ENCODE results near the gene FDX2.

Gene FDX2

GRCh38 chr19:10317045-10317856 lies 1.4 kb upstream of the FDX2 start:
- H3K23ac ChIP-seq (ENCODE audit: low read length in 2 of 2): no peak overlapping the region
- H2BK12ac ChIP-seq (ENCODE audit: low read length in 2 of 2): no peak overlapping the region
- H3K4me3 ChIP-seq (ENCODE audit: insufficient read depth in 1 of 2, low read depth in 1 of 2, low read length in 2 of 2): no peak overlapping the region
- peaks cover 12% of the 10 kb centered on the region for H3K4me1 ChIP-seq (ENCODE audit: control insufficient read depth, insufficient read depth, low read depth, low read length)
- H3K4me2 ChIP-seq (ENCODE audit: low read length, poor library complexity, severe bottlenecking): no peak overlapping the region
- no peak overlapping the region for H2BK120ac ChIP-seq (ENCODE audit: low read depth, low read length)
- no peak overlapping the region for H2AK5ac ChIP-seq (ENCODE audit: low read length, severe bottlenecking)
- H3K79me1 ChIP-seq (replicated peaks; ENCODE audit: low read length, poor library complexity, severe bottlenecking): peaks cover 37% of the 10 kb centered on the region
- H2AFZ ChIP-seq (ENCODE audit: low read depth, low read length): no peak overlapping the region
- no peaks in the 10 kb centered on the region for H3K27me3 ChIP-seq (ENCODE audit: control insufficient read depth in 1 of 2, insufficient read depth in 1 of 2, low read length in 2 of 2)
- no peak for DNase-seq
- H3K9me3 ChIP-seq (ENCODE audit: control insufficient read depth, low read length): no peaks in the 10 kb centered on the region
- H3K27ac ChIP-seq (ENCODE audit: low read length, poor library complexity, severe bottlenecking): no peak overlapping the region
- H4K8ac ChIP-seq (ENCODE audit: low read length): no peak overlapping the region
- WGBS: 94% methylated on average over 28 of the region's 29 CpGs
- no peak overlapping the region for H2BK5ac ChIP-seq (ENCODE audit: low read depth, low read length, poor library complexity, severe bottlenecking)
- H2BK15ac ChIP-seq (ENCODE audit: low read depth, poor library complexity, severe bottlenecking): no peak overlapping the region
- H3K14ac ChIP-seq (ENCODE audit: low read length in 2 of 2): no peak overlapping the region
- no peak overlapping the region for H3K9ac ChIP-seq (ENCODE audit: low read length)
- no peak overlapping the region for H3K4ac ChIP-seq (ENCODE audit: low read depth in 1 of 2, low read length in 2 of 2)
- no peak overlapping the region for H4K91ac ChIP-seq (ENCODE audit: low read length)
- no peak overlapping the region for H3K18ac ChIP-seq (ENCODE audit: low read depth in 1 of 2, low read length in 2 of 2)
- H3K36me3 ChIP-seq (ENCODE audit: control insufficient read depth in 1 of 2, insufficient read depth in 2 of 2, low read depth in 1 of 2, low read length in 2 of 2): peaks cover 49 to 62% of the 10 kb centered on the region in 2 experiments

GRCh38 chr19:10316229-10317044 lies 622 bp upstream of the FDX2 start:
- Histone ChIP-seq H3K23ac (ENCODE audit: low read length in 2 of 2) (no peak overlapping the region), H3K27me3 (ENCODE audit: control insufficient read depth in 1 of 2, insufficient read depth in 1 of 2, low read length in 2 of 2) (no peaks in the 10 kb centered on the region), H3K27ac (ENCODE audit: low read length, poor library complexity, severe bottlenecking) (no peak overlapping the region), H3K4me2 (ENCODE audit: low read length, poor library complexity, severe bottlenecking) (peak overlapping the region; percentile 21), H3K36me3 (ENCODE audit: control insufficient read depth in 1 of 2, insufficient read depth in 2 of 2, low read depth in 1 of 2, low read length in 2 of 2) (peaks cover 41 to 54% of the 10 kb centered on the region in 2 experiments), H4K8ac (ENCODE audit: low read length) (peak overlapping the region; percentile 61), H2BK12ac (ENCODE audit: low read length in 2 of 2) (no peak overlapping the region), H3K18ac (ENCODE audit: low read depth in 1 of 2, low read length in 2 of 2) (no peak overlapping the region), H4K91ac (ENCODE audit: low read length) (no peak overlapping the region), H2BK15ac (ENCODE audit: low read depth, poor library complexity, severe bottlenecking) (no peak overlapping the region), H3K4ac (ENCODE audit: low read depth in 1 of 2, low read length in 2 of 2) (no peak overlapping the region), H2AFZ (ENCODE audit: low read depth, low read length) (no peak overlapping the region), H3K4me1 (ENCODE audit: control insufficient read depth, insufficient read depth, low read depth, low read length) (peaks cover 12% of the 10 kb centered on the region), H2BK5ac (ENCODE audit: low read depth, low read length, poor library complexity, severe bottlenecking) (no peak overlapping the region), H2BK120ac (ENCODE audit: low read depth, low read length) (no peak overlapping the region), H3K79me1 (replicated peaks; ENCODE audit: low read length, poor library complexity, severe bottlenecking) (peaks cover 33% of the 10 kb centered on the region), H3K4me3 (ENCODE audit: insufficient read depth in 1 of 2, low read depth in 1 of 2, low read length in 2 of 2) (peak overlapping the region in 1 of 2 experiments; percentile 89), H2AK5ac (ENCODE audit: low read length, severe bottlenecking) (no peak overlapping the region), H3K9me3 (ENCODE audit: control insufficient read depth, low read length) (no peaks in the 10 kb centered on the region), H3K9ac (ENCODE audit: low read length) (peak overlapping the region; percentile 91), H3K14ac (ENCODE audit: low read length in 2 of 2) (no peak overlapping the region)
- WGBS: 82% methylated on average over 19 of the region's 19 CpGs
- DNase-seq: no peak

- H3K9ac ChIP-seq (ENCODE audit: low read length): no peak within 1 kb of the TSS
- H3K23ac ChIP-seq (ENCODE audit: low read length in 2 of 2): no peak within 1 kb of the TSS
- no peak within 1 kb of the TSS for H3K27ac ChIP-seq (ENCODE audit: low read length, poor library complexity, severe bottlenecking)
- no peaks in the 10 kb centered on the region for H3K27me3 ChIP-seq (ENCODE audit: control insufficient read depth in 1 of 2, insufficient read depth in 1 of 2, low read length in 2 of 2)
- H3K14ac ChIP-seq (ENCODE audit: low read length in 2 of 2): no peak within 1 kb of the TSS
- H2BK5ac ChIP-seq (ENCODE audit: low read depth, low read length, poor library complexity, severe bottlenecking): no peak within 1 kb of the TSS
- no peak within 1 kb of the TSS for H4K91ac ChIP-seq (ENCODE audit: low read length)
- no peak for DNase-seq
- H2BK15ac ChIP-seq (ENCODE audit: low read depth, poor library complexity, severe bottlenecking): no peak within 1 kb of the TSS
- H4K8ac ChIP-seq (ENCODE audit: low read length): no peak within 1 kb of the TSS
- H3K4ac ChIP-seq (ENCODE audit: low read depth in 1 of 2, low read length in 2 of 2): no peak within 1 kb of the TSS
- peaks cover 4% of the 10 kb centered on the region for H3K4me1 ChIP-seq (ENCODE audit: control insufficient read depth, insufficient read depth, low read depth, low read length)
- no peak within 1 kb of the TSS for H2BK120ac ChIP-seq (ENCODE audit: low read depth, low read length)
- peaks cover 16 to 38% of the 10 kb centered on the region in 2 experiments for H3K36me3 ChIP-seq (ENCODE audit: control insufficient read depth in 1 of 2, insufficient read depth in 2 of 2, low read depth in 1 of 2, low read length in 2 of 2)
- no peak within 1 kb of the TSS for H3K18ac ChIP-seq (ENCODE audit: low read depth in 1 of 2, low read length in 2 of 2)
- no peak within 1 kb of the TSS for H2BK12ac ChIP-seq (ENCODE audit: low read length in 2 of 2)
- no peak within 1 kb of the TSS for H2AFZ ChIP-seq (ENCODE audit: low read depth, low read length)
- H3K4me2 ChIP-seq (ENCODE audit: low read length, poor library complexity, severe bottlenecking): no peak within 1 kb of the TSS
- 96% methylated on average over 23 of the region's 24 CpGs for WGBS
- no peaks in the 10 kb centered on the region for H3K9me3 ChIP-seq (ENCODE audit: control insufficient read depth, low read length)
- no peak within 1 kb of the TSS for H3K4me3 ChIP-seq (ENCODE audit: insufficient read depth in 1 of 2, low read depth in 1 of 2, low read length in 2 of 2)
- peaks cover 9% of the 10 kb centered on the region for H3K79me1 ChIP-seq (replicated peaks; ENCODE audit: low read length, poor library complexity, severe bottlenecking)
- no peak within 1 kb of the TSS for H2AK5ac ChIP-seq (ENCODE audit: low read length, severe bottlenecking)
Observed at GRCh38 chr19:10309423-10309822, 6.4 kb downstream of the FDX2 start, which contains the start of gene ZGLP1. Gene ZGLP1, minus strand, starts transcription at chr19:10309815.

GRCh38 chr19:10306327-10306726 lies 9.5 kb downstream of the FDX2 start:
- Histone ChIP-seq H4K8ac (ENCODE audit: low read length) (no peak overlapping the region), H3K27ac (ENCODE audit: low read length, poor library complexity, severe bottlenecking) (no peak overlapping the region), H3K14ac (ENCODE audit: low read length in 2 of 2) (no peak overlapping the region), H2AFZ (ENCODE audit: low read depth, low read length) (no peak overlapping the region), H2BK12ac (ENCODE audit: low read length in 2 of 2) (no peak overlapping the region), H2BK15ac (ENCODE audit: low read depth, poor library complexity, severe bottlenecking) (no peak overlapping the region), H3K9ac (ENCODE audit: low read length) (no peak overlapping the region), H3K4me2 (ENCODE audit: low read length, poor library complexity, severe bottlenecking) (no peak overlapping the region), H3K79me1 (replicated peaks; ENCODE audit: low read length, poor library complexity, severe bottlenecking) (no peaks in the 10 kb centered on the region), H3K4me3 (ENCODE audit: insufficient read depth in 1 of 2, low read depth in 1 of 2, low read length in 2 of 2) (no peak overlapping the region), H3K4ac (ENCODE audit: low read depth in 1 of 2, low read length in 2 of 2) (no peak overlapping the region), H3K23ac (ENCODE audit: low read length in 2 of 2) (no peak overlapping the region), H2BK5ac (ENCODE audit: low read depth, low read length, poor library complexity, severe bottlenecking) (no peak overlapping the region), H3K18ac (ENCODE audit: low read depth in 1 of 2, low read length in 2 of 2) (no peak overlapping the region), H2AK5ac (ENCODE audit: low read length, severe bottlenecking) (no peak overlapping the region), H2BK120ac (ENCODE audit: low read depth, low read length) (no peak overlapping the region), H3K9me3 (ENCODE audit: control insufficient read depth, low read length) (no peaks in the 10 kb centered on the region), H3K4me1 (ENCODE audit: control insufficient read depth, insufficient read depth, low read depth, low read length) (peaks cover 2% of the 10 kb centered on the region), H3K36me3 (ENCODE audit: control insufficient read depth in 1 of 2, insufficient read depth in 2 of 2, low read depth in 1 of 2, low read length in 2 of 2) (peaks cover 12 to 44% of the 10 kb centered on the region in 2 experiments), H4K91ac (ENCODE audit: low read length) (no peak overlapping the region), H3K27me3 (ENCODE audit: control insufficient read depth in 1 of 2, insufficient read depth in 1 of 2, low read length in 2 of 2) (no peaks in the 10 kb centered on the region)
- DNase-seq: no peak
- 94% methylated on average over 1 of the region's 5 CpGs for WGBS

Data from mesenchymal stem cell (in vitro differentiated cells and primary cell).